CD4-positive, alpha-beta T cell treated with Interleukin-17A for 1 hour (primary cell): ENCODE results near the gene SHC3.

Source experiments
- DNase-seq: peaks from one replicate; pipeline ENCODE4 v3.0.0-alpha.2; 2020

SHC3 gene

GRCh38 chr9:88996921-88997235 lies 181.7 kb downstream of the SHC3 start:
- DNase-seq, result no peak

- DNase-seq, result no peak
Measured at GRCh38 chr9:88996046-88996920, 182.3 kb downstream of the SHC3 start.

GRCh38 chr9:88995627-88996026 lies 183.0 kb downstream of the SHC3 start:
- no peak for DNase-seq

- no peak for DNase-seq
Measured at GRCh38 chr9:88995200-88995577, 183.4 kb downstream of the SHC3 start.

GRCh38 chr9:88994469-88995199 lies 184.0 kb downstream of the SHC3 start:
- DNase-seq, result no peak

- no peak for DNase-seq
Measured at GRCh38 chr9:88993871-88994460, 184.7 kb downstream of the SHC3 start.

- no peak for DNase-seq
Measured at GRCh38 chr9:88993327-88993726, 185.3 kb downstream of the SHC3 start.

- no peak for DNase-seq
Measured at GRCh38 chr9:88992556-88992955, 186.1 kb downstream of the SHC3 start.

- DNase-seq, result no peak
Measured at GRCh38 chr9:88991066-88992034, 187.3 kb downstream of the SHC3 start, which contains the start of gene S1PR3. Gene S1PR3, plus strand, starts transcription at chr9:88991468. Its CDS starts 9,733 bp downstream, at chr9:89001201.

GRCh38 chr9:88990729-88991065 lies 187.9 kb downstream of the SHC3 start:
- no peak for DNase-seq

GRCh38 chr9:88990041-88990728 lies 188.4 kb downstream of the SHC3 start:
- DNase-seq, result no peak

GRCh38 chr9:88988796-88989641 lies 189.6 kb downstream of the SHC3 start:
- DNase-seq, result peak; percentile 16

GRCh38 chr9:88987661-88988060 lies 191.0 kb downstream of the SHC3 start:
- DNase-seq, result no peak

- DNase-seq, result no peak
Measured at GRCh38 chr9:88986776-88987175, 191.8 kb downstream of the SHC3 start.

GRCh38 chr9:88985616-88986015 lies 193.0 kb downstream of the SHC3 start:
- no peak for DNase-seq

GRCh38 chr9:88984543-88984883 lies 194.1 kb downstream of the SHC3 start:
- DNase-seq, result no peak

- DNase-seq, result no peak
Measured at GRCh38 chr9:88983865-88984542, 194.6 kb downstream of the SHC3 start.

GRCh38 chr9:88980740-88981203 lies 197.8 kb downstream of the SHC3 start:
- no peak for DNase-seq

GRCh38 chr9:88979791-88980190 lies 198.8 kb downstream of the SHC3 start:
- no peak for DNase-seq

GRCh38 chr9:88979021-88979420 lies 199.6 kb downstream of the SHC3 start:
- DNase-seq, result no peak

GRCh38 chr9:88978034-88978433 lies 200.6 kb downstream of the SHC3 start:
- DNase-seq, result no peak
